HS-5 (cell line): ENCODE data around the gene SELENOO.
A peak's percentile ranks its signal among the peaks of the same experiment; 100 is the strongest.

Source experiments
- DNase-seq: peaks from one replicate; pipeline ENCODE4 v3.0.0-alpha.2; 2012; ENCODE audit warnings: low read depth

SELENOO gene

DNA sequence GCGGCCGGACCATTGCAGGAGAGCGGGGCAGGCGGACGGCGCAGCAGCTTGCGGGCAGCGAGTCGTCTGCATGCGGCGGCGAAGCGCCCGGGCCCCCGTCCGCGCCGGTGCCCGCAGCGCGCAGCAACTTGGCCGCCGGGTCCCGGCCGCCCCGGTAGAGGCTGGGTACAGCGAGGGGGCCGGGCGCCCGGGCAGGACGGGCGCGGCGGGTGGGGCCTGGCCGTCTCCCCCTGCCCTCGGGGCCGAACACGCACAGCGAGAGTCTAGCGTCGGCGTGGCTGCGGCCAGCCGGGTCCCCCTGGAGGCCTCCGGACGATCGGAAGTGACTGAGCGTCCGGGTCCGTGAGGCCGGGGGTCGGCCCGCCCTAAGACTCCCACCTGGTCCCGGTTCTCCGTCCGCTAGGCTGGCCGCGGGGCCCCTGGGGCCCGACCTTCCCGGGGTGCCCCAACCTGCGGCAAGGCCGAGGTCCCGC, 15.9 kb upstream of the SELENOO start:
- no peak for DNase-seq

- DNase-seq = peak; percentile 32
These were observed 15.3 kb upstream of the SELENOO start, which contains the start of gene TRABD for GRCh38 chr22:50185375-50186087. Gene TRABD, plus strand, starts transcription at chr22:50185913. Its CDS starts 7,148 bp downstream, at chr22:50193061.

GRCh38 chr22:50186181-50186714, 14.6 kb upstream of the SELENOO start:
- DNase-seq = no peak

DNA sequence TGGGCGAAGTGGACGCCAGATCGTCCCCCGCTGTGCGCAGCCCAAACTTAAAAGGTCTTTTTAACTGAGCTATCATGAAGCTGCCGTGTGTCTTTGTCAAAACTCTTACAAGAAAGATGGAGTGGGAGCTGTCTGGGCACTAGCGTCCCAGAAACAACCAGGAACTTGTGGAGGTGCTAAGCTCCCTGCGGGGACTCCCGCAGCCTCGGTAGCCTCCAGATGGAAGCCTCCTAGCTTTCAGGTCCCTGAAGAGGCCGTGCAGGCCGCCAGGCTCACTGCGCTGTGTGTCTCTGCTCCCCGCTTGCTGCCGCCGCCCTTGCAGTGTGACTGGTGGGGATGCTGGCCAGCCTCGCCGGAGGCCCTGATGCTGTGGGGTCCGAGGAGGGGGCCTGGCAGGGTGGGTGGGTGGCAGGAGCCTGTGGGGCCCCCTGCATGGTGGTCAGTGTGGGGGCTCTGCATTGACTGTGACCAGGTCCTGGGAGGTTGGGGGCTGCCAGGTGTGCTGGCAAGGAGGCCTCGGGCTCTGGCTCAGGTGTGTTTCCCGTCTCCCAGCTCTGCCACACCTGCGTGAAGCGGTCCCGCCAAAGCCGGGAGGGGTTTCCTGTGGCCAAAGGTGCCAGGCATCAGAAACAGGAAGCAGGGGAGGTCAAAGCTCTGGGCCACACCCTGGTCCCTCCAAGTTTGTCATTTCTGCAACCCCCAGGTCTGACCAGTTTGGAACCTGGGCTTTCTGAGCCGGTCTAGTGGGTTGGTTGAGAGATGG, 13.9 kb upstream of the SELENOO start:
- no peak for DNase-seq

GRCh38 chr22:50188356-50188755, 12.5 kb upstream of the SELENOO start:
- DNase-seq = no peak

DNA sequence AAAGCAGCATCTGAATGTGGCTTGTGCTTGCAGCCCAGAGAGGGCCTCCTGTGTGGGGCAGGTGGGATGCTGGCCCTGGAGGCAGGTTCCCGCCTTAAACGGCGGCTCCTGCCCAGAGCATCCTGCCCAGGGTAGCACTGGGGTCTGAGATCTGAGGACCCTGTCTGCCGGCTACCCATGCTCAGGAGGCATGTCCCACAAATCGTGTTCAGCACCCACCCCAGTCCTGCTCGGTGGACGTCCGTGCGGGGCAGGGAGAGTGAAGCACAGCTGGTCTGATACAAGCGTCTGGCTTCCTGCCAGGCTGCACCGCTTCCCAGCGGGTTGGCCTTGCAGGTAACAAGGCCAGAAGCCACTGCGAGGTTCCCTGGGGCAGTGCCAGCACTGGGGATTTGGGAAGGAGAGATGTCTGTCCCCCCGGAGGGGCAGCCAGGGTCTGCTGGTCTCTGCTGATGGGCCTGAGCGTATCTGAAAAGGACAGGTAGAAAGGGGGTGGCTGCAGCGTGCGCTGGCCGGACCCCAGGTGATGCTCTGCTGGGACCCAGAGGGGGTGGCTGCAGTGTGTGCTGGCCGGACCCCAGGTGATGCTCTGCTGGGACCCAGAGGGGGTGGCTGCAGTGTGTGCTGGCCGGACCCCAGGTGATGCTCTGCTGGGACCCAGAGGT, 11.5 kb upstream of the SELENOO start:
- DNase-seq = no peak

DNA sequence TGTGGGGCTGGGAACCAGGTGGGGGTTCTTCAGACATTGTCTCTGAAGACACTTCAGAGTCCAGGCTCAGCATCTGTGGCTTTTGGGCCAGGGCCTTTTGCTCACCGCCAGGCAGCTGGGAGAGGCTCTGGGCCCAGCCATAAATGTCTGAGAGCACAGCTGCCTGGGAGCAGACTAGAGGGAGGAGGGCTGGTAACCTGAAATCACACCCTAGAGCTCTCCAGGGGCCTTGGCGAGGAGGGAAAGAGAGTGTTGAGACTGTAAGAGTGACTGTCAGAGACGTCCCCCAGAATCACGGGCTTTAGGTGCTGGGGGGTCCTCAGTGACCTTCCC, 11.0 kb upstream of the SELENOO start:
- DNase-seq = no peak

- no peak for DNase-seq
These were observed 10.4 kb upstream of the SELENOO start for GRCh38 chr22:50190182-50190940.

DNA sequence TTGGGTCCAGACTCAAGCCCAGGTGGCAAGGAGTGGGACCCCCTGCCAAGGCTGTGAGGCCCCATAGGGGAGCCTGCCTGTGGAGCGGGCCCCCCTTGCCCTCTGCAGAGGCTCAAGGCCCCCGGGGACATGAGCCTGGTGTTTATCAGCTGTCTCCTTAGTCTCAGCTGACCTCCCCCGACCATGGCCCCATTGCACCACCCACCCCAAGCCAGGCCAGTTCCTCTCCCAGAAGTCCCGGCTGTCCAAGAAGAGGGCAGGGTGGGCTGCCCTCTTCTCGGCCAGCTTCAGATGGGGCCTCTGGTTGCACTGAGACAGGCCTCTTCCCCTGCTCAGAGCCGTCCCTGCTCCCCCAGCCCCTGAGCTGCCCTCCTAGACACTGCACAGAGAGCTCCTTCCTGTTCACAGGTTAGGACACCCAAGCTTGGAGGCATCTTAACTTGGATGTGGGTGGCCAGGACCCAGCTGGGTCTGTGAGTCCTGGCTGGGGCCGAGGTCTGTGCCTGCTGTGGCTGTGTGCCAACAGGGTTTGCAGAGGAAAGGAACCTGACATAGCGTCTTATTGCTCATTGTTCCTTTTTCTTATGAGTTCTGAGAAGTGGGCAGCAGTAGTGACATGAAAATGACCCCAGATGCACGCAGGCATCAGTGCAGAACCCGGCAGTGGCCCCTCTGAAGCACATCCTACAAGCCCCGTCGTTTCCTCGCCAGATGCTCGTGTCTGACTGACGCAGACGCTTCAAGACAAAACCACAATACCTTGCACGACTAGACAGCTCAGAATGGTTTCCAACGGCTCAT, 9.7 kb upstream of the SELENOO start:
- no peak for DNase-seq

GRCh38 chr22:50192436-50193204, 8.2 kb upstream of the SELENOO start:
- DNase-seq = no peak

- DNase-seq = no peak
These were observed 7.2 kb upstream of the SELENOO start for GRCh38 chr22:50193621-50194020.

DNA sequence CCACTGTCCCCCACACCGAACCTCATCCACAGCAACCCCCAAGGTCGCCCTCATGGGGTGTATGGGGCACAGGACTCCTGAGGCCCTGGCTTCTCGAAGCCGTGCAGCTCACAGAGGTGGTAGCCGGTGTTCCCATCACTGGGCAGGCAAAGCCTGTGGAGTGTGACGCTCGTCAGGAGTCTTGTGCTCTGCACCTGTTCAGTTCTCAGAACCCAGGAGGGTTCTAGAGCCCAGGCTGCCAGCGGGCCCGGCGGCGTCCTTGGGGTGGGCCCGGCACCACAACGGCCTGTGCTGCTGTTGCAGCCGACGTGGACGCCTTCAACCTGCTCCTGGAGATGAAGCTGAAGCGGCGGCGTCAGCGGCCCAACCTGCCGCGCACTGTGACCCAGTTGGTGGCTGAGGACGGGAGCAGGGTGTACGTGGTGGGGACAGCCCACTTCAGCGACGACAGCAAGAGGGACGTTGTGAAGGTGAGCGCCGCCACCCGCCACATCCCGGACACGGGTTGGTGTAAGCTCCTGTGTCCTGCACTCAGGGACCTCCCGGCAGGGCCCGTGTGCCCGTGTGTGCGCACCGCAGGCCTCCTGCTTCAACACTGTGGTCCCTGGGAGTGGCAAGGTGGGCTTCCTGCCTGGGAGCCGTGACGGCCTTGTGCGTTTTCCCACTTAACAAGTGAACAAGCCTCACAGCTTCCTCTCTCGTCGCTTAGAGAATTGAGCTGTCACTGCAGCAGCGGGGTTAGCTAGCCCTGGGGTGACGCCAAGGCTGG, 6.6 kb upstream of the SELENOO start:
- DNase-seq = no peak

- DNase-seq = no peak
These were observed 4.6 kb upstream of the SELENOO start for GRCh38 chr22:50196256-50196655.

DNA sequence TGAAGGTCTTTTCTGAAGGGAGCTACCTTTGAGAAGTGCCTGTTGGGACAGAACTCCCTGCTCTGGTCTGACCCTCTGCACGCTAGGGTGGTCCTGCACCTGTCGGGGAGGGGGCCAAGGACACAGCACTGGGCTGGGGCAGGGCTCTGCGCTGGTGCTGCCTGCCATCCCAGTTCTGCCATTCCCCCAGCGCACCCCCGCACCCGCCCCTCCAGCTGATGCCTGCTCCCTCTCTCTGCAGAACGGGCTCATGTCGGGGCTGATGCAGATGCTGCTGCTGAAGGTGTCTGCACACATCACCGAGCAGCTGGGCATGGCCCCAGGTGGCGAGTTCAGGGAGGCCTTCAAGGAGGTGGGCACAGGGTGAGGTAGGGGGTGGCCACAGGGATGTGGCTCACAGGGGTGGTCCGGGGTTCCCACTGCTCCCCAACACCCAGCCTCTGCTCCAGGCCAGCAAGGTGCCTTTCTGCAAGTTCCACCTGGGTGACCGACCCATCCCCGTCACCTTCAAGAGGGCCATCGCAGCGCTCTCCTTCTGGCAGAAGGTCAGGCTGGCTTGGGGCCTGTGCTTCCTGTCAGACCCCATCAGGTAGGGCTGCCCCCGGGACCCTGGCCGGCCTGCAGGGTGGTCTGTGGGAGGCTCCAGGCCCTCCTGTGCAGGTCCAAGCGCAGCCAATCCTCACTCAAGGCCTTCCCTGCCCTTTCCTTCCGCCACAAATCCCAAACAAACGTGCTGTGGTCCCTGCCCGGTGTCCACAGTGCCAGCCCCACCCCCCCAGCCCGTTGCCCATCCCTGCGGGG, 3.6 kb upstream of the SELENOO start:
- no peak for DNase-seq

GRCh38 chr22:50197856-50198623, 2.8 kb upstream of the SELENOO start:
- no peak for DNase-seq

GRCh38 chr22:50198624-50199017, 2.2 kb upstream of the SELENOO start:
- no peak for DNase-seq

DNA sequence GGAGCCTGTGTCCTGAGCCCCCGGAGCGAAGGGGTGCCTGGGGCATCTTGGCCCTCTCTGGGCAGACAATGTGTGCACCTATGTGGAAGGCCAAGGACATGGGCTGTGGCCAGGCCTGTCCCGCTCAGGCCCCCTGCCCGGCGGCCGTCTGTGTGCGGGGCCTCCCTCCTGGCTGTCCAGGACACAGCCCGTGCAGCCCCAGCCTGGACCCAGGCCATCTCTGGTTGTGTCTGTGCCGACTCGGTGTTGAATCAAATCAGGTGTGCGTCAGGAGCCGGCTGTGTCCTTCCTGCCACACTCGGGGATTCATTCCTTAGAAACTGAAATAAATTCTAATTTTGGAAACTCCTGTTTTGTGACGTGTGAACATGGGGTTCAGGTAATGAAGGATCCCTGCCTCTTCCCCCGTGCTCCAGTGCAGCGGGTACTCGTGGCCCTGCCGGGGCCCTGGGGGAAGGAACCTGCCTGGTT, 1.5 kb upstream of the SELENOO start:
- DNase-seq = no peak
